ENCODE data around the gene KIZ.

KIZ gene

GRCh38 chr20:21179757-21180156 lies 53.9 kb downstream of the KIZ start:
- DNase-seq, result peak; percentile 55

- DNase-seq, result no peak
These were observed 54.4 kb downstream of the KIZ start for GRCh38 chr20:21180248-21180647.

GRCh38 chr20:21181028-21181427 lies 55.1 kb downstream of the KIZ start:
- no peak for DNase-seq

GRCh38 chr20:21182832-21183563 lies 57.1 kb downstream of the KIZ start:
- DNase-seq, result peak; percentile 94

GRCh38 chr20:21183722-21184121 lies 57.8 kb downstream of the KIZ start:
- DNase-seq, result peak; percentile 60

GRCh38 chr20:21184819-21185218 lies 58.9 kb downstream of the KIZ start:
- DNase-seq, result peak; percentile 39

- no peak for DNase-seq
These were observed 60.0 kb downstream of the KIZ start for GRCh38 chr20:21185849-21186248.

- no peak for DNase-seq
These were observed 64.1 kb downstream of the KIZ start for GRCh38 chr20:21189761-21190523.

GRCh38 chr20:21190869-21191268 lies 65.0 kb downstream of the KIZ start:
- no peak for DNase-seq

GRCh38 chr20:21191839-21192238 lies 66.0 kb downstream of the KIZ start:
- no peak for DNase-seq

GRCh38 chr20:21202259-21202658 lies 76.4 kb downstream of the KIZ start:
- DNase-seq, result no peak

- DNase-seq, result no peak
These were observed 77.3 kb downstream of the KIZ start for GRCh38 chr20:21203088-21203656.

- no peak for DNase-seq
These were observed 80.7 kb downstream of the KIZ start for GRCh38 chr20:21206584-21206983.

- no peak for DNase-seq
These were observed 83.1 kb downstream of the KIZ start for GRCh38 chr20:21208999-21209398.

- no peak for DNase-seq
These were observed 83.8 kb downstream of the KIZ start for GRCh38 chr20:21209668-21210067.

- DNase-seq, result no peak
These were observed 87.8 kb downstream of the KIZ start for GRCh38 chr20:21213691-21214090.

- DNase-seq, result no peak
These were observed 88.5 kb downstream of the KIZ start for GRCh38 chr20:21214431-21214830.

GRCh38 chr20:21219686-21220085 lies 93.8 kb downstream of the KIZ start:
- DNase-seq, result no peak

GRCh38 chr20:21224217-21224616 lies 98.3 kb downstream of the KIZ start:
- no peak for DNase-seq

GRCh38 chr20:21225215-21225947 lies 99.5 kb downstream of the KIZ start:
- DNase-seq, result peak; percentile 33

- DNase-seq, result no peak
These were observed 102.6 kb downstream of the KIZ start for GRCh38 chr20:21228511-21228910.

- peak; percentile 24 for DNase-seq
These were observed 103.3 kb downstream of the KIZ start for GRCh38 chr20:21229163-21229562.

GRCh38 chr20:21230220-21230619 lies 104.3 kb downstream of the KIZ start:
- no peak for DNase-seq

Data from HCEC 1CT (cell line).